Keratinocyte (primary cell): Measurements from ENCODE around the gene TANC2.

ENCODE experiments used
- CTCF ChIP-seq, 3 experiments: IDR thresholded peaks in 1 of 3; conservative IDR thresholded peaks in 1 of 3; optimal IDR thresholded peaks in 1 of 3; 2 replicates in 2 of 3; 3 replicates in 1 of 3; pipeline versions ENCODE3 to v1.5.1; 2011; ENCODE audit warnings: low read length in 3 of 3, mild to moderate bottlenecking in 3 of 3, moderate library complexity in 2 of 3, control low read depth in 1 of 3, inconsistent platforms in 1 of 3; ENCODE audit not compliant: insufficient read depth in 2 of 3; ENCODE audit errors: extremely low read depth in 1 of 3
- EZH2 ChIP-seq: IDR thresholded peaks from one replicate; pipeline ENCODE4 v1.6.1; 2012; ENCODE audit warnings: inconsistent platforms, mild to moderate bottlenecking, low read length, moderate library complexity

DNA sequence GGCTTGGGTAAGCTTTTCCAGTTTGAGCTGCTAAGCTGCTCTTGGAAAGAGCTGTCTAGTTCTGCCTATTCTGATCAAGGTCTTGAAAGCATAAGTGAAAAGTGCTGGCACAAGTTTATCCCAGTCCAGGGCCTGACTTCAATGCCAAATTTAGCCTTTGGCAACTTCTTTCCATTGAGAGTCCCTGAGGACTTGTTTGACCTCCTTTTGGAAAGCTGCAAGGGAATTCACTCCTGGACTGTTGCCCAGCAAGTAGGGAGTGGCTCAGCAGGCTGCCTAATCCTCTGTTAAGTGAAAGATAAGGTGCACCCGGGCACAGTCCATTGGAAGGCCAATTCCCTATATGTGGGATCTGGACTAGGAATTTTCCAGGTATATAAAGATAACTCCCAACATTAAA, 16.0 kb upstream of the TANC2 start:
- no peak for TF ChIP-seq EZH2
- no peak for TF ChIP-seq CTCF (optimal IDR thresholded peaks at IDR 0.05 in 1 of 3, IDR thresholded peaks at IDR 0.05 in 1 of 3, conservative IDR thresholded peaks at IDR 0.05 in 1 of 3; ENCODE audit: extremely low read depth in 1 of 3, insufficient read depth in 2 of 3, low read length in 3 of 3)
